ENCODE data around the gene NAT10. TPM values are rescaled to one million over a fixed set of nuclear protein-coding genes. Genes with fewer than 3 reads are reported as not detected.

NAT10 gene
- total RNA-seq, 1 experiment from 2014 or later = 48.7 TPM

DNA sequence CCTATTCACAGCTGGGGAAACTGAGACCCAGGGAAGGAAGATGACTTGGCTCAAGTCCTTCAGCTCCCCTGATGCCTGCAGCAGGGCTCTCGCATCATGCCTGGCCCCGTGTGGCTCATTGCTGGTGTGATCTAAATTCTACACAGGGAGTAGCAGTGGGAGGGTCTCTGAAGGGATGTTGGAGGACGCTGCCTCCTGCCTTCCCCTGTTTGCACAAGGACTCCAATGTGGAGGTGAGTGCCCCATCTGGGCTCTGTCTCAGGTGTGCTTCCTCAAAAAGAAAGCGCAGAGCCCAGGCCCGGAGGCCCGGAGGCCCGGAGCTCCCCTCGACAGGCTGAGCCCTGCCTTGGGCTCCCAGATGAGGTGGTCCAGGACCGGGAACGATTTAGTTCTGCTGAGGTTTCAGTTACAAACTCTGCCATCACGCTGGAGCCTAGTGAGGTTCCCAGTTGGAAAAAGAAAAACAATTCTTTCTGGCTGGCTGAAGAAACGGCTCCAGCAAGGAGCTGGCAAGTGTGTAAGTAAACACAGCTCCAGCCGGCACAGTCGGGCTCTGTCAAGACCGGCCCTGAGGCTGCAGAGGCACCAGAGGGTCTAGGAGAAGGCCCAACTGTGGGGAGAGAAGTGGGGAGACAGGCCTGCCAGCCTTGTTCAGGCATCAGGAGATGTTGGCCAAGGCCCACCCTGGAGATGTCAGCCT is 49.8 kb downstream of the NAT10 start:
- Histone ChIP-seq H3K4me1 (ENCODE audit: insufficient read depth, low read length) (no peaks in the 10 kb centered on the region), H3K9me3 (ENCODE audit: low read length) (no peaks in the 10 kb centered on the region), H3K27me3 (ENCODE audit: low read length) (no peaks in the 10 kb centered on the region), H3K4me2 (ENCODE audit: low read length) (no peak overlapping the region), H2AFZ (ENCODE audit: low read length) (no peak overlapping the region), H3K4me3 (ENCODE audit: low read length) (no peak overlapping the region), H3K36me3 (ENCODE audit: low read depth, low read length) (peaks cover 7% of the 10 kb centered on the region; the same call in 1 of the 2 replicates), H3K27ac (ENCODE audit: low read length) (no peak overlapping the region), H3K9ac (ENCODE audit: low read length) (no peak overlapping the region), H4K20me1 (ENCODE audit: low read length) (no peaks in the 10 kb centered on the region), H3K9me2 (replicated peaks; ENCODE audit: low read length) (no peaks in the 10 kb centered on the region), H3F3A (ENCODE audit: low read length, unreplicated experiment) (no peaks in the 10 kb centered on the region), H3K79me2 (ENCODE audit: low read length) (no peaks in the 10 kb centered on the region)
- POLR2A ChIA-PET (ENCODE audit: unreplicated experiment) = no interaction called here
- ATAC-seq (no peak), DNase-seq (no peak)
- intact Hi-C loops (cut with micrococcal nuclease) = no loop called here
- no TSS peak for BruUV-seq (replicated peaks)
- CTCF ChIA-PET = no interaction called here
- no peak for TF ChIP-seq EZH2 (IDR thresholded peaks at IDR 0.05; ENCODE audit: low read length, unreplicated experiment)
- no peak for TF ChIP-seq EZH2phosphoT487 (IDR thresholded peaks at IDR 0.05; ENCODE audit: borderline replicate concordance, low read length)
- TF ChIP-seq, protein P1, sequence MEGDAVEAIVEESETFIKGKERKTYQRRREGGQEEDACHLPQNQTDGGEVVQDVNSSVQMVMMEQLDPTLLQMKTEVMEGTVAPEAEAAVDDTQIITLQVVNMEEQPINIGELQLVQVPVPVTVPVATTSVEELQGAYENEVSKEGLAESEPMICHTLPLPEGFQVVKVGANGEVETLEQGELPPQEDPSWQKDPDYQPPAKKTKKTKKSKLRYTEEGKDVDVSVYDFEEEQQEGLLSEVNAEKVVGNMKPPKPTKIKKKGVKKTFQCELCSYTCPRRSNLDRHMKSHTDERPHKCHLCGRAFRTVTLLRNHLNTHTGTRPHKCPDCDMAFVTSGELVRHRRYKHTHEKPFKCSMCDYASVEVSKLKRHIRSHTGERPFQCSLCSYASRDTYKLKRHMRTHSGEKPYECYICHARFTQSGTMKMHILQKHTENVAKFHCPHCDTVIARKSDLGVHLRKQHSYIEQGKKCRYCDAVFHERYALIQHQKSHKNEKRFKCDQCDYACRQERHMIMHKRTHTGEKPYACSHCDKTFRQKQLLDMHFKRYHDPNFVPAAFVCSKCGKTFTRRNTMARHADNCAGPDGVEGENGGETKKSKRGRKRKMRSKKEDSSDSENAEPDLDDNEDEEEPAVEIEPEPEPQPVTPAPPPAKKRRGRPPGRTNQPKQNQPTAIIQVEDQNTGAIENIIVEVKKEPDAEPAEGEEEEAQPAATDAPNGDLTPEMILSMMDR (conservative IDR thresholded peaks at IDR 0.05; ENCODE audit: low read depth, low read length) = no peak

DNA sequence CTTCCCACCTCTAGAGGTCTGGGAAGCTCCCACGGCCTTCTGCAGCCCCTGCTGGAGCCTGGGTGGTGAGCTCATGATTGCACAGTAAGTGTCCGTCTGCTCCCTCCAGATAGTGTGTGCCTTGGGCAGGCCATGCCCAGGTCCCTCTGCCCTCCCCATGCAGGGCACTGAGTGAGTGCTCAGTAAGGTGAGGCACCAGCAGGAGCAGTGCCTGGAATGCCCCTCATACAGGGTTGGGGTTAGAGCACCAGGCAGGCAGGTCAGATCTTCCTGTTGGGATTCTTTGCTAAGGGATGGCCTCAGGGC is 50.3 kb downstream of the NAT10 start:
- H3K9ac ChIP-seq (ENCODE audit: low read length) = no peak overlapping the region
- 0 out of 2 replicates have a peak, but pooled peaks cover 2% of the 10 kb centered on the region for H3K36me3 ChIP-seq (ENCODE audit: low read depth, low read length)
- no peak overlapping the region for H3K4me3 ChIP-seq (ENCODE audit: low read length)
- no peaks in the 10 kb centered on the region for H3K4me1 ChIP-seq (ENCODE audit: insufficient read depth, low read length)
- CTCF ChIA-PET = no interaction called here
- intact Hi-C loops (cut with micrococcal nuclease) = no loop called here
- H3K9me2 ChIP-seq (replicated peaks; ENCODE audit: low read length) = no peaks in the 10 kb centered on the region
- no peak for TF ChIP-seq EZH2 (IDR thresholded peaks at IDR 0.05; ENCODE audit: low read length, unreplicated experiment)
- TF ChIP-seq EZH2phosphoT487 (IDR thresholded peaks at IDR 0.05; ENCODE audit: borderline replicate concordance, low read length) = no peak
- TF ChIP-seq, protein P1 (conservative IDR thresholded peaks at IDR 0.05; ENCODE audit: low read depth, low read length) = no peak
- no peak overlapping the region for H3K4me2 ChIP-seq (ENCODE audit: low read length)
- ATAC-seq = 0 out of 2 replicates have a peak, but pooled peaks have one; percentile 8
- no peaks in the 10 kb centered on the region for H3K27me3 ChIP-seq (ENCODE audit: low read length)
- no peak overlapping the region for H3K27ac ChIP-seq (ENCODE audit: low read length)
- H2AFZ ChIP-seq (ENCODE audit: low read length) = no peak overlapping the region
- H3F3A ChIP-seq (ENCODE audit: low read length, unreplicated experiment) = no peaks in the 10 kb centered on the region
- POLR2A ChIA-PET (ENCODE audit: unreplicated experiment) = no interaction called here
- no peaks in the 10 kb centered on the region for H3K9me3 ChIP-seq (ENCODE audit: low read length)
- no peak for DNase-seq
- no TSS peak for BruUV-seq (replicated peaks)
- H3K79me2 ChIP-seq (ENCODE audit: low read length) = no peaks in the 10 kb centered on the region
- no peaks in the 10 kb centered on the region for H4K20me1 ChIP-seq (ENCODE audit: low read length)

DNA sequence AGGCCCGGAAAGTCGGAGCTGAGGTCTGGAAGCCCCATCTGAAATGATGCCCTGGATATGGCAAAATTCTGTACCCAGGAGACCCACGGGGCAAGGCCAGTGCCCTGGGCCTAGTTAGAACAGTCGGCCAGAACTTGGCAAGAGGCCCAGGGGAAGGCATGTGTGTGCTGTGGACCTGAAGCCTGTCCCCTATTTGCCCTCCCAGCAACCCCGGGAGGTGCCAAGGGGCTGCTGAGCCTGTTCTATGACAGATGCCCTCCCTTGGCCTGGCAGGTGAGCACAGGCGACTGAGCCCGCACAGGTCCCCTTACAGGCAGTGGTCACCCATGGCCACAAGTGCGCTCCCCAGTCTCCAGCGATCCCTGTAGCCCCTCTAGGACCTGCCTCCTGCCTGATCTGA is 51.7 kb downstream of the NAT10 start:
- Histone ChIP-seq H4K20me1 (ENCODE audit: low read length) (no peaks in the 10 kb centered on the region), H3K27ac (ENCODE audit: low read length) (no peak overlapping the region), H3K9me3 (ENCODE audit: low read length) (no peaks in the 10 kb centered on the region), H3K9ac (ENCODE audit: low read length) (no peak overlapping the region), H3K4me1 (ENCODE audit: insufficient read depth, low read length) (peaks cover 10% of the 10 kb centered on the region; the same call in 1 of the 2 replicates), H3K4me2 (ENCODE audit: low read length) (no peak overlapping the region), H2AFZ (ENCODE audit: low read length) (no peak overlapping the region), H3F3A (ENCODE audit: low read length, unreplicated experiment) (no peaks in the 10 kb centered on the region), H3K79me2 (ENCODE audit: low read length) (no peaks in the 10 kb centered on the region), H3K4me3 (ENCODE audit: low read length) (no peak overlapping the region), H3K9me2 (replicated peaks; ENCODE audit: low read length) (no peaks in the 10 kb centered on the region), H3K27me3 (ENCODE audit: low read length) (no peaks in the 10 kb centered on the region), H3K36me3 (ENCODE audit: low read depth, low read length) (no peaks in the 10 kb centered on the region)
- no peak for ATAC-seq
- intact Hi-C loops (cut with micrococcal nuclease) = no loop called here
- BruUV-seq (replicated peaks) = no TSS peak
- ChIA-PET POLR2A (ENCODE audit: unreplicated experiment) (no interaction called here), CTCF (no interaction called here)
- TF ChIP-seq EZH2 (IDR thresholded peaks at IDR 0.05; ENCODE audit: low read length, unreplicated experiment) = no peak
- TF ChIP-seq, protein P1 (conservative IDR thresholded peaks at IDR 0.05; ENCODE audit: low read depth, low read length) = no peak
- TF ChIP-seq EZH2phosphoT487 (IDR thresholded peaks at IDR 0.05; ENCODE audit: borderline replicate concordance, low read length) = no peak
- DNase-seq = no peak
